HG02678 (cell line): ENCODE results near the gene BEGAIN.

Experiments
- ATAC-seq: cut with Tn5 transposase; IDR thresholded peaks from one replicate; pipeline ENCODE4 v1.9.1; 2021; ENCODE audit warnings: mild to moderate bottlenecking, moderate library complexity; ENCODE audit not compliant: unreplicated experiment

Gene BEGAIN

GRCh38 chr14:100570726-100571454, 16.3 kb downstream of the BEGAIN start:
- no peak for ATAC-seq

- no peak for ATAC-seq
Observed at GRCh38 chr14:100569734-100570286, 17.4 kb downstream of the BEGAIN start.

- no peak for ATAC-seq
Observed at GRCh38 chr14:100568998-100569733, 18.1 kb downstream of the BEGAIN start.

- no peak for ATAC-seq
Observed at GRCh38 chr14:100568164-100568997, 18.8 kb downstream of the BEGAIN start.

GRCh38 chr14:100567877-100568163, 19.4 kb downstream of the BEGAIN start:
- ATAC-seq = no peak

DNA sequence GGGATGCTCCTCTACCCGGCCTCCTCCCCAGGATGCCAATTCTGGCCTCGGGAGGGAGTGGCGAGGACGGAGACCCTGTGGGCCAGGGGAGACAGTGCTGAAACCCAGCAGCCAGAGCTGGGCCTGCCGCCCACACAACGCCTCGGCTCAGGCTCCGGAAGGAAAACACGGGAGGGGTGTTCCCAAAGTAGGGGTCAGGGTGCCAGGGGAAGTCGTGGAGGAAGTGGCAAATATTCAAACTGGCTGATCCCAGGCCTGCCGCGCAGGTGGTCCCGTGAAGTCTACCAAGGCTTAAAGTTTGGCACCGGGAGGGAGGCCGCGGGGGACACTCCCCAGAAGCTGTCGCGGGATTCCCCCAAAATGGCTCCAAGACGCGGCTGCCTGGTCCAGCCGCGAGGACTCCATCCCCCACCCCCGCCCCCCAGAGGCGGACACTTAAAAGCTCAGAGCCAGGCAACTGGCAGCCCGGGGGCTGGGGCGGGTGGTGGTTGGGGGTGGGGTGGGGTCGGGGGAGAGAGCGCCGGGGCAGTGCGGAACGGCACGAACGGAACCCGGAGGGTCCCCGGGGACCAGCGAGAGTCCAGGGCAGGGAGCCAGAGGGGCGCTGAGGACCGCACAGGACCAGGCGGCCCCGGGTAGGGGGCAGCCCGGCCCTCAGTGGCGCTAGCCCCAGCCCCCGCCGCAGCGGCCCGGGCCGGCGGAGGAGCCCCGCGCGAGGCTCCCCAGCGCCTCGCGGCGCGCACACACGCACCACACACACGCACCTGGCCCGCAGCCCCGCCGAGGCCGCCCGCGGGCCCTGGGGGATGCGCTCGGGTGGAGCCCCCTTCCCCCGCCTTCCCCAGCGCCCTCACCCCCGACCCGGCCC, 20.0 kb downstream of the BEGAIN start:
- no peak for ATAC-seq

DNA sequence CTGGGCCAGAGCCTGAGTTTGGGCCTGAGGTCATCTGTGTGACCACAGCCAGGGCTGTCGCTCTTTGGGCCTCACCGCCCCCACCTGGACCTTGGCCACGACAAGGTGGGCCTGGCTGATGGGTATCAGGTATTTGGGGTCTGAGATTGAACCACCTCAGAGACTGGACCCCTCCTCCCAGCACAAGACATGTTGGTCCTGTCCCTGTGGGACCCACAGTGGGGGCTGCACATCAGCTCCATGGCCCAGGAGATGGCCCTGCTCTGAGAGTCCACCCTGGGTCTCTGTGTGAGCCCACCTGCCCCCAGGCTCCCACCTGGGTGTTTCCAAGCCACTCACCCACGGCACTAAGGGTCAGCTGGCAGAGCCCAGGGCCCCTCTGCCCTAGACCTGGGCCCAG, 20.6 kb downstream of the BEGAIN start:
- no peak for ATAC-seq

- no peak for ATAC-seq
Observed at GRCh38 chr14:100566119-100566518, 21.1 kb downstream of the BEGAIN start.

DNA sequence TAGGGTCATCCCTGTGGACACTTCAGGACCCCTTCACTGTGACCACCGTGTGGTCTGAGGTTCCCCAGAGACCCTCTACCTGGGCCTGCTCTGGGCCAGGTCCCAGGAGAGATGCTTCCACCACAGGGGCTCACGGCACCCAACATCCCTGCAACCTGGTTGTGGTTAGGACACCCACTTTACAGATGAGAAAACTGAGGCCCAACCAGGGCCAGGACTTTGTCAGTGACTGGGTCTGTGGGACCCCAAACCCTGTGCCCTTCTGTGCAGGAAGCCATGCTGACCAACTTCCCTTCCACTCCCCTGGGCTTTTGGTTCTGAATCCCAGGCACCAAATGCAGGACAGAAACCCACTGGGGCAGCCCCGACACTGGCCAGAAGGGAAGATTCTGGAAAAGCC, 21.6 kb downstream of the BEGAIN start:
- no peak for ATAC-seq

DNA sequence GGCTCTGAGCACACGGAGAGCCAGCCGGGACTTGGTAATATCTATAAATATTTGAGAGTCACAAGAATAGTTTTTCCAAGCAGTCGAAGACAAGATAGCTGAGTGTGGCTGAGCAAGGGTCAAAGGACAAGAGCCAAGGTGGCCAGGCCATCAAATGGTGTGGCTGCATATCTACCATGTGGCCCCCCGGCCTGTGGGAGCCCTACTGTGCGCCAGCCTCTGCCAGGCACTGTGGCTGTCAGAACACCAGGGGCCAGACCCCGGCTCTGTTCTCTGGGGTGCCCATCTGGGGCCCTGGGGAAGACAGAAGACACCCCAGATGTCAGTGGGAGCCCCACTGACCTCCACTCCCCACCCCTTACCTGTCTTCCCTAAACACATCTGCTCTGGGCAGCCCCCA, 22.7 kb downstream of the BEGAIN start:
- ATAC-seq = no peak

DNA sequence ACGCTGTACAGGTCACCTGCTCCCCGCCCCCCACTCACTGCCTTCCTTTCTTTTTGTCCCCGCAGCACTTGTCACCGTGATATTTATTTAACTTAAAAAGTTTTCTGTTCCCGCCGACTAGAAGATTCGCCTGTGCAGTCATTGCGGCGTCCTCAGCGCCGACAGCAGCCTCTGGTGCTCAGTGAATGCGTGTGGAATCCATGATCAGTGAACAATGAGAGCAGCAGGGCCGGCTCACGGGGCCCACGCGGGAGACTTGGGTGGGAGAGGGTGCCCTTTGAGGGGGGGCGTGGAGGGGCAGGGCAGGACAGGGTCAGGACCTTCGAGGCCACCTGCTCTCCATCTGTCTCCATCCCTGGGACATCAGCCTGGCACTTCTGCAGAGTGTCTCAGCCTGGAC, 24.5 kb downstream of the BEGAIN start:
- ATAC-seq = no peak

DNA sequence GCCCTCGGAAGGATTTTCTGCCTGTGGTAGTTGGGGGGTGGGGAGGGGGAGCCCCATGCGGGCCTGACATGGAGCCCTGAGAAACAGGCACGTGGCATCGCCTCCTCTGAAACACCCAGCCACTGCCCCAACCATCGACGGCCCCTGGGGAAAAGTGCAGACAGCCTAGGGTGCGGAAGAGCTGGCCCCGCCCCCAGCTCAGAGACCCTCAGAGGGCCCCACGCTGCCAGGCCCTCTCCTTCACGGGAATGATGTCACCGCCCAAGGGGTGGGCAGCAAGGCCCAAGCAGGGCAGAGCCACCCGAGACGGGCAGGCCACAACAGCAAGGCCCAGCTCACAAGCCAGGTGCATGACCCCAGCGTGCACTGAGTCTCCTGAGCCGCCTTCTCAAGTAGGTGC, 26.2 kb downstream of the BEGAIN start:
- no peak for ATAC-seq

DNA sequence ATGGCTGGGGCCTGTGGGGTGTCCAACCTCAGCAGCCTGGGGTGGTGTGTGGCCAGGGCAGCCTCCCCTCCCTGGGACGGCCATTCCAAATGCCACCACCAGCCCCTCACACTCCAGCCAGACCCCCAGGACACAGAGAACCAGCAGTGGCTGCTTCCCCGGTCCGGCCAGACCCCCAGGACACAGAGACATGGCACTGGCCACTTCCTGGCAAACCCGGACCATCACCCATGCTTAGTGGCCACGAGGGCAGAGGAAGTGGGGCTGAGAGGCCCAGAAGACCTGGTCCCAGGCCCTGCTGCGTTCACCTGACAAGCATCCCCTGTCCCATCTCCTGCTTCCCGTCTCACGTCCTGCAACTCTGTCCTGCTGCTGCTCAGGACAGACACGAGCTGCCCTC, 26.7 kb downstream of the BEGAIN start:
- no peak for ATAC-seq

- ATAC-seq = no peak
Observed at GRCh38 chr14:100559455-100559854, 27.8 kb downstream of the BEGAIN start.

DNA sequence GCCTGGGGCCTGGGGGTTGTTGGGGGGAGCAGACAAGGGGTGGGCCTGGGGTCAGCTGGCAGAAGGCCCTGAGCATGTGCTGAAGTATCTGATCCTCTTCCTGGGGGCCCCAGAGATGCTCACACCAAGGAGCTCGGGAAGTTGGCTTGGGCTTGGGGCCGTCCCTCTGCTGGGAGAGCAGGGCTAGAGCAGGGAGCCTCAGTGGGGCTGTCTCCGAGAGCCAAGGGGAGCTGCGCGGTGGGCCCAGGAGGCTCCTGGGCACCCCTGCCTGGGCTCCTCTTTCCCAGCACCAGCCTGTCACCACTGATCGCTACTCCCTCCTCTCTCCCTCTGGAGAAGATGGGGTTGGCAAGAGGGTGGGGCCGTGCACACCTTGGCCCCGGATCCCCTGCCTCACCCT, 28.3 kb downstream of the BEGAIN start:
- ATAC-seq = no peak

GRCh38 chr14:100558226-100558625, 29.0 kb downstream of the BEGAIN start:
- ATAC-seq = no peak

DNA sequence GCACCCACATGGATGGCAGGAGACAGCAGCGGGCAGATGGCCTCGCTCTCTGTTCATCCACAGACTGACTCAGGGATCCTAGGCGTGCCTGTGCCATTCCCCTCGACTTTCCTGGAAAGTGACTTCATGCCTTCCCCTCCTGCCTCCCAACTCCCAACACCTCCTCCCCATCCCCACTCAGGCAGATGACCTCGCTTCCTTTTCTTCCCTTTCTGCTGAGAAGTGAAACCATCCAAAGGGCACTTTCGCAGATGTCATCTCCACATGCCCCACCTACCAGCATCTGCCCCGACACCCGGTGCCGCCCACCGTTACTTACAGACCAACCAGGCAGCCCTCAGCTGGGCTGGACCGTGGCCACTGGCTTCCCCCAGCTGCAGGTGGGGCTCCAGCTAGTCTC, 29.6 kb downstream of the BEGAIN start:
- ATAC-seq = no peak

GRCh38 chr14:100556936-100557505, 30.2 kb downstream of the BEGAIN start:
- no peak for ATAC-seq

DNA sequence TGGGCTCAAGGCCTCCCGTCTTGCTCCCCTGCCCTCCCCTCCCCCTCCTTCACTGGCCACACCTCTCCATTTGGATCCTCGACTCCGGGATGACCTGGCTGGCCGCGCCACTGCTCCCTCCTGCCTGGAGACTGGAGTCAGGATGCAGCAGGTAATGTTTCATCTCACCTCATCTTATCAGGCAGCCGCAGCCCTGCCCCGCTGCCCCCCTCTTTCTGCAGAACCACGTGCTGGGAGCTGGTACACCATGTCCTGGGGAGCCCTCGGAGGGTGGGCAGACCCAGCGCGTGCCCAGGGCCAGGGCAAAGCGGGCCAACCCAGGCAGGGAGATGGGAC, 31.1 kb downstream of the BEGAIN start:
- ATAC-seq = no peak

DNA sequence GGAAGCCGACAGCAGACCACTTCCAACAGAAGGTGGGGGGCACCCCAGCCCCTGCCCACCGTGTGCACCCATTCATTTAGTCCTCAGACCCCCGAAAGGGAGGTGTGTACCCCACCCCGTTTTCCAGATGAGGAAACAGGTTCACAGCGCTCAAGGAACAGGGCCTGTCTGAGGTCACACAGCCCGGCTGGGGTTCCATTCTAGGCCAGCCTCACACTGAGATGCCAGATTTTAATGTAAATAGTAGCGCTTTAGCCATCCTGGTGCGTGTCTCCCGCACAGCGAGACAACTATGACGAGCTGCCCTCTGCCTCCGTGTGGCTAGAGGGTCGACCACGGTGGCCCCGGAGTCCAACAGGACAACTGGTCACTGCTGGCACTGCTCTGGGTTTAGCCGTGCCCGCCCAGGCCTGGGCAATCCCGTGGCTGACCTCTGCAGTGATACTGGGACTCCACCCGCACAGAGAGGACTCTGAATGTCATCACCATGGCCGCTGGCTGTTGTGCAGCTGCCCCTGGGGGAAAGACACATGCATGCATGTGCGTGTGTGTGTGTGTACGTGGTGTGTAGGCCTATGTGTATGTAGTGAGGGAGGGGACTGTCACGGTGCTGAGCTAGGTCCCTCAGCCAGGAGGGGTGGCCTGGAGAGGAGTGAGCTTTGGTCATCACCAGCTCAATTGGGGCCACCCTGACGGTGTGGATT, 31.6 kb downstream of the BEGAIN start:
- no peak for ATAC-seq
